Astrocyte (in vitro differentiated cells and primary cell): ENCODE measurements around the gene AICDA.

Source experiments
- EZH2 ChIP-seq: IDR thresholded peaks from 2 replicates; pipeline ENCODE4 v1.6.1; 2012; ENCODE audit warnings: mild to moderate bottlenecking, low read length, inconsistent platforms; ENCODE audit not compliant: insufficient read depth
- TF ChIP-seq, protein P1 (sequence below): IDR thresholded peaks from 2 replicates; pipeline ENCODE4 v1.5.1; 2011; ENCODE audit warnings: low read depth, mild to moderate bottlenecking, inconsistent platforms, low read length, moderate library complexity; ENCODE audit not compliant: insufficient read depth

DNA sequence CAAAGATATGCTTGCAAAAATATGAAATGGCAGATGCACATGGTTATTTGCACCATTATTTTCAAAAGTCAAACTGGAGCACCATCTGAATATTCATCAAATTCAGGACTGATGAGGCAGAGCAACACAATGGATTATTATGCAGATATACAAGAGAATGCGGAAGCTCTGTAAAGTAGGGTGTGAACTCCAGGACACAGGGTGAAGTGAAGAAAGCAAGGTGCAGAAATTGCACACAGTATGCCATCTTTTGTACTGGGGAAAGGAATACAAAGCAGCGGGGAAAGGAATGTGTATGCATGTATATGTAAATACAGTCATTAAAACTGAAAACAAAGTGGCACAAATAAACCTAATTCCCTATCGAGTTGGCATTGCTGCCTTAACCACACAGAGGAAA is 49.3 kb downstream of the AICDA start:
- TF ChIP-seq, protein P1, sequence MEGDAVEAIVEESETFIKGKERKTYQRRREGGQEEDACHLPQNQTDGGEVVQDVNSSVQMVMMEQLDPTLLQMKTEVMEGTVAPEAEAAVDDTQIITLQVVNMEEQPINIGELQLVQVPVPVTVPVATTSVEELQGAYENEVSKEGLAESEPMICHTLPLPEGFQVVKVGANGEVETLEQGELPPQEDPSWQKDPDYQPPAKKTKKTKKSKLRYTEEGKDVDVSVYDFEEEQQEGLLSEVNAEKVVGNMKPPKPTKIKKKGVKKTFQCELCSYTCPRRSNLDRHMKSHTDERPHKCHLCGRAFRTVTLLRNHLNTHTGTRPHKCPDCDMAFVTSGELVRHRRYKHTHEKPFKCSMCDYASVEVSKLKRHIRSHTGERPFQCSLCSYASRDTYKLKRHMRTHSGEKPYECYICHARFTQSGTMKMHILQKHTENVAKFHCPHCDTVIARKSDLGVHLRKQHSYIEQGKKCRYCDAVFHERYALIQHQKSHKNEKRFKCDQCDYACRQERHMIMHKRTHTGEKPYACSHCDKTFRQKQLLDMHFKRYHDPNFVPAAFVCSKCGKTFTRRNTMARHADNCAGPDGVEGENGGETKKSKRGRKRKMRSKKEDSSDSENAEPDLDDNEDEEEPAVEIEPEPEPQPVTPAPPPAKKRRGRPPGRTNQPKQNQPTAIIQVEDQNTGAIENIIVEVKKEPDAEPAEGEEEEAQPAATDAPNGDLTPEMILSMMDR = no peak
- TF ChIP-seq EZH2 = no peak
